Glomerular endothelial cell (primary cell): ENCODE measurements around the gene LRRC9. TPM values are rescaled to one million over a fixed set of nuclear protein-coding genes. Genes with fewer than 3 reads are reported as not detected.
"Not testable (repeated sequence)": the region's sequence is repeated elsewhere in the genome, so short reads cannot be mapped to it uniquely, and the experiment has no call there.

Experiments
- DNase-seq: peaks from one replicate; pipeline ENCODE4 v3.0.0-alpha.2; 2011; ENCODE audit warnings: low read depth, low spot score; ENCODE audit errors: extremely low read depth
- total RNA-seq: library from RNA; depleted of rRNA; stranded (reverse); fragments of >200 nt; gene quantifications from 2 replicates; pipeline ENCODE4 v1.2.3, GENCODE V29; 2015

The LRRC9 gene
- total RNA-seq, 1 donor from 2014 or later = not detected

DNA sequence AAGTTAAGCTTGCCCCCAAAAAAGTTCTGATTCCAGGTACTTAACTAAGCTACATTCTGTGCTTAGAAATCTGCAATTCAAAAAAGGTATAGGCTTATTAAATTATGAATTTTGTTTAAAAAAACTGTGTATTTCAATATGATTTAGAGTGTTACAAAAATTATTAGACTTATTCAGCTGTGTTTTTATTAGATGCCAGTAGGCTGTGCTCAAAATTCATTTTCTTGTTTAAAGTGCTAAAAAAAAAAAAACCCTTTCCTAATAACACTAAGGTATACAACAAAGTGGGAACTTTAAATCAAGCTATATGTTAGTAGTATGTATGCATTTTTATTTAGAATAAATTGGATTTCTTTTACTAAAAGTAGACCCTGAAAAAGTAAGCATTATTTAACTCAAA, 25.0 kb downstream of the LRRC9 start:
- DNase-seq = no peak

- DNase-seq = not testable (repeated sequence)
These were observed 32.2 kb downstream of the LRRC9 start for GRCh38 chr14:59952141-59952540.

GRCh38 chr14:59957890-59958289, 37.9 kb downstream of the LRRC9 start:
- not testable (repeated sequence) for DNase-seq

DNA sequence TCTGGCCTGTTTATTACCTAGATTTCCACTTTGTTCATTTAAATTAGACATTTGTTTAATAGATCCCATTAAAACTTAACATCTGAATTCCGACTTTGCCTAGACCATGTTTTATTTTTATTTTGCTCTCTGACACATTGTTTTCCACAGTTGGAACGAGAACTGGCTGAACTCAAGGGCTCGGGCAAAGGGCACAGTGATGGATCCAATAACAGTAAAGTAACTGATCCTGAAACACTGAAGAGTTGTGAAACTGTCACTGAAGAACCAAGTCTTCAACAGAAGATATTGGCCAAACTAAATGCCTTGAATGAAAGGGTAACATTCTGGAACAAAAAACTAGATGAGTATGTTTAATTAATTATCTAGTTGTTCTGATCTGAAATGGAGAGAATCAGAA, 39.7 kb downstream of the LRRC9 start:
- no peak for DNase-seq

- no peak for DNase-seq
These were observed 41.6 kb downstream of the LRRC9 start for GRCh38 chr14:59961518-59962062.

- DNase-seq = no peak
These were observed 44.5 kb downstream of the LRRC9 start for GRCh38 chr14:59964251-59965007.

DNA sequence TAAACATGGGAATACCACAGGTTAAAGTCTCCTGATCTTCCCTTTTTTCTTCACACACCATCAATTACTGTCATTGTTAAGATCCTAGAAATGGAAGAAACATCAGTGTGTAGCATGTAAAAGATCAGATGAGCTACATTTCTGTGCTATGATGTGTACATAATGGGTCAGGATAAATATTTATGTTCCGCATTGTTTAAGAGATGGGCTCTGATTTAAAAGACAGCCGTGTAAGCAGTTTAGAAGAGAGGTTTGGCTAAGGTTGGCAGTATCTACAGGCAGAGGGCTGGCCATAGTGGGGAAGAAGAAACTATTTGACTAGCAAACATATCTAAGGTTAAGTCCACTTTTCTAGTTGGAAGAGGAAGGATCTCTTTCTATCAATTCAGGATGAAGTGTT, 49.4 kb downstream of the LRRC9 start:
- no peak for DNase-seq

DNA sequence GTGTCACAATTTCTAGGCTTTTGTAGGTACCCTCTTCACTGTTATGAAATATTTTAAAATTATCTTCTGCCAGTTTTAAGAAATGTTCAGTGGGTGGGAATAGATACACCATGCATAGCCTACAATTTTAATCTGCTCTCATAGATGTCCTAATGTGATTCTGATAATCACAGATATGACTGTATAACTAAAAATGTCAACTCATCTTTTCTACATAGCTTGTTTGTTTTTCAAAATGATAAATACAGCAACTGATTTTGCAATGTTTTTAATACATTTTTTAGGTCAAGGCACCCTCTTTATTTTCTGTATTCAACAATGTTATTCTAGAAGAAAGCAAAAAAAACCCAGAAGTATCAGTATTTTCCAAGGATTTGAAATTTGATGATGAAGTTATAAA, 61.6 kb downstream of the LRRC9 start:
- no peak for DNase-seq

DNA sequence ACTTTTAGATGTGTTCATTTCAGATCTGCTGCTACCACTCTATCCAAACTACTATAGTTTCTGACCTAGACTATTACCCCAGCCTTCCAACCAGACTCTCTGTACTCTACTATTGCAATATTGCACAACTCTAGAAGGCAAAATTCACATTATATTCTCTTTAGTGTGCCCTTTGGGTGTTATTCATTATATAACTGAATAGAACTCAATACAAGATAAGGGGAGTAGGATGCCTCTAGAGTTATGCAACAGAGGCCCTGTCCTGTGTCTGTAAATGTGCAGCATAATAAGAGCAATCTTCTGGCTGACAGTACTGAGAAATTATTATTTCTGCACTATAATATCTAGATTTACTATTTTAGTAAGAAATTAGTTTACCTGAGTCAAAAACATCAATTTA, 63.1 kb downstream of the LRRC9 start:
- DNase-seq = no peak

- no peak for DNase-seq
These were observed 66.7 kb downstream of the LRRC9 start for GRCh38 chr14:59986556-59987059.

DNA sequence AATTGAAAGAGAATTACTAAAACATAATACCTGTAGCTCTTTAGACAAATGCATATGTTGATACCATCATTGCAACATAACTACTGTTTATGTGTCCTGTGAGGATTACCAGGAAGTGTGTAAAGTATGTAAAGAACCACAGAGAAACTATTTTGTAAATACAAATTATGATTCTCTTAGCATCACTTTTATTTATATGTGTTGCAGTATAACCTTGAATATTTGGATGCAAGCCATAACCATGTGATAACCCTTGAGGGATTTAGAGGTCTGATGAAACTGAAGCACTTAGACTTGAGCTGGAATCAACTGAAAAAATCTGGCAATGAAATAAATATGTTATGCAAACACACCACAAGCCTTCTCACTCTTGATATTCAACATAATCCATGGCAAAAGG, 77.5 kb downstream of the LRRC9 start:
- DNase-seq = no peak

GRCh38 chr14:59997966-59998365, 78.0 kb downstream of the LRRC9 start:
- no peak for DNase-seq

DNA sequence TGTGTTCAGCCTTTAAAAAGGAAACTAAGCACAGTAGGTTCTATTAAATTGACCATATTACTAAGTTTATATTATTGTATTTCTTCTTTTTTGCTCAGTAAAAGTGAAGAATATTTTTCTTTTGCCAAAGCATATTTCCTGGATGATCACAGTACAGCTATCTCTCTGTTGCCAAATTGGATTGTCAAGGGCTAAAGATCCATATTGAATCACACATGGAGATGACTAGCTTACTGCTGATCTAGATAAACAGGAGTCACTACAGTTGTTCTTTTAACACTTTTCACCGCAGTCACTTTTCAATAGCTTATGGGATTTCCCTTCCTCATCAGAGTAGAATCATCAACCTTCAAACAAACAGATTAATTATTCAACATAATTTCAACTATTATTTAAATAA, 78.6 kb downstream of the LRRC9 start:
- DNase-seq = no peak

DNA sequence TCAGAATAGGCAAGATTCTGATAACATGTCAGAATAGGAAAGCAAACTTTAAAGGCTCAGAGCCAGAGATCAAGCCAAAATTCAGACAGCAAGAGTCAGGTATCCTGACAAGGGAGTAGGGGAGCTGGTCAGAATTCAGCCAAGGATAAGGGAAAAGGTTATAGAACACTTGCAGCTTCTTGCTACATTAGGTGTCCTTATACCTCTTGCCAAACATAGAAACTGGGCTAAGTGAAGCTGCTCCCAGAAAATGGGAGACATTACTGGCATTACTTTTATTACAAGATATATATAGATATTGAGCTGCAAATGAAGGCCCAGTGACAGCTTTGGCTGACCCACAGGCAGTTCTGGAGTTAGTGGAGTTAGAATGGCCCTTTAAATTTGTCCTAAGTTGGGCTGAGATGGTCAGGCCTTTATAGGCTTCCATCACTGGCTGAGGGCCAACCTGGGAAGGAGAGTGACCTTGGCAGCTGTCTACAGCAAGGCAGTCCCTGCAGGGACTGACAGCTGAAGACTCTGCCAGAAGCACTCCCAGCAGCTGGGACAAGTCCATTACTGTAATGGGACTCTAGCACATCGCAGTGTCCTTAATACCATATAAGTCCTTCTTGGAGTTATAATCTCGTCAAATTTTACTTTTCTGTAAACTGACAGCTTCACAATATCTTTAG, 83.0 kb downstream of the LRRC9 start:
- DNase-seq = no peak

DNA sequence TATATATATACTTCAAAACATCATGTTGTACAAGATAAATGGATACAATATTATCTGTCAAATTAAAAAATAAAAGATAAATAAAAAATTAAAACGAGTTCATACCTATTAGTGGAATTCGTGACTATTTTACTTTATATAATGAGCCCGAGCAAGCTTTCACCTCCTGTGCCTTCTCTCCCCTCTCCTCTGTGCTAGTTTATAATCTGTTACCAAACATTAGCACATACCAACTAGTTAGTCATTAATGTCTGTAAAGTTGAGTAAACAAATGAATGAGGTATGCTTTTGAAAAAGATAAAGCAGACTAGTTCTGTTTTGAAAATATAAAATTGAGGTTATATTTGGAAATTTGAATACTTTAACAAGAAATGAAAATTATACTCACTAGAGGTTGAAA, 84.0 kb downstream of the LRRC9 start:
- no peak for DNase-seq

DNA sequence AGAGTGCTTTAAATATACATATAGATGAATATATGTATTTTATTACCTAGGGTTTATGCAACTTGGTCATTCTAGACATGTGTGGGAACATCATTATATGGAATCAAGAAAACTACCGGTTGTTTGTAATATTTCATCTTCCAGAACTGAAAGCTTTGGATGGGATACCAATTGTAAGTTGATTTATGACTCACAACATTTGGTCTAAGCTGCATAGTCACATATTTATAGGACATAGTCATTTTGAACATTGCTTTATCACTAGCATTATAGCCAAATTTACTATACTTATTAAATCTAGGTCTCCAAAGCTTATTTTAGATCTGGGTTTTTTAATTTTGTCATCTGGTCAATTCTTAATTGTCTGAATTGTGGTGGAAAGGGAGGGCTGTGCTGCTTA, 88.1 kb downstream of the LRRC9 start:
- DNase-seq = no peak

DNA sequence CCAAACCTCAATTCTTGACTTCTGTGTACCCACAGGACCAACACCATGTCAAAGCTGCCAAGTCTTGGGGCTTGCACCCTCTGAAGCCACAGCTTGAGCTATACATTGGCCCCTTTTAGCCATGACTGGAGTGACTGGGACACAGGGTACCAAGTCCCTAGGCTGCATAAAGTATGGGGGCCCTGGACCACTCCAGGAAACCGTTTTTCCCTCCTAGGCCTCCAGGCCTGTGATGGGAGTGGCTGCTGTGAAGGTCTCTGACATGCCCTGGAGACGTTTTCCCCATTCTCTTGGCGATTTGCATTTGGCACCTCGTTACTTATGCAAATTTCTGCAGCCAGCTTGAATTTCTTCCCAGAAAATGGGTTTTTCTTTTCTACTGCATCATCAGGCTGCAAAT, 90.3 kb downstream of the LRRC9 start:
- DNase-seq = not testable (repeated sequence)

DNA sequence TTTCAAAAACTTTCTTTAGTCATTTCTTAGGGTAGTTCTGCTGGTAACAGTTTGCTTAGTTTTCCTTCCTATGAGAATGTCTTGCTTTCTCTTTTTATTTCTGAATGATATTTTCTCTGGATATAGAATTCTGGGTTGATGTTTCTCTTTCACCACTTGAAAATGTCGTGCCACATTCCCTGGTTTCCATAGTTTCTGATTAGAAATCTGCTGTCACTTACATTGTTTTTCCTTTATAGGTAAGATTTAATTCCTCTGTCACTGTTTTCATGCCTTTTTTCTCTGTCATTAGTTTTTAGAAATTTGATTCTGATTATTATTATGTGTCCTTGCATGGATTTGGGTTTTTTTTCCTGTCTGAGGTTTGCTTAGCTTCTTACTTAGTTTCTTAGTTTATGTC, 94.5 kb downstream of the LRRC9 start:
- no peak for DNase-seq

DNA sequence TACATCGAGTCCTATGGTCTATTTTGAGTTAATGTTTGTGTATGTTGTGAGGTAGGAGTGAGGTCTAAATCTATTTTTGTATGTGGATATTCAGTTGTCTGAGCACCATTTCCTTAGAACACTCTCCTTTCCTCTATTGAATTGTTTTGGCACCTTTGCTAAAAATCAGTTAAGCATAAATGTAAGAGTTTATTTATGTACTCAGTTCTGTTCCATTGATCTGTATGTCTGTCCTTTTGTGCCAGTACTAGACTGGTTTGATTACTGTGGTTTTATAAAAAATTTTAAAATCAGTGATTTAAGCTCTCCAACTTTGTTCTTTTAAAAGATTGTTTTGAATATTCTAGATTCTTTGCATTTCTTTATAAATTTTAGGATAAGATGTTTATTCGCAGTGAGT, 101.7 kb downstream of the LRRC9 start:
- DNase-seq = no peak

GRCh38 chr14:60025571-60025970, 105.6 kb downstream of the LRRC9 start:
- DNase-seq = no peak

- DNase-seq = no peak
These were observed 115.2 kb downstream of the LRRC9 start for GRCh38 chr14:60035177-60035576.

DNA sequence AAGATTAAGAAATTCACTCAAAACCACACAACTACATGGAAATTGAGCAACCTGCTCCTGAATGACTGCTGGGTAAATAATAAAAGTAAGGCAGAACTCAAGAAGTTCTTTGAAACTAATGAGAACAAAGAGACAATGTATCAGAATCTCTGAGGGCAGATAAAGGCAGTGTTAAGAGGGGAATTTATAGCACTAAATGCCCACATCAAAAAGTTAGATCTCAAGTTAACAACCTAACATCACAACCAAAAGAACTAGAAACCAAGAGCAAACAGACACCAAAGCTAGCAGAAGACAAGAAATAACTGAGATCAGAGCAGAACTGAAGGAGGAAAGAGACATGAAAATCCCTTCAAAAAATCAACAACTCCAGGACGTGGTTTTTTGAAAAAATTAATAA, 128.0 kb downstream of the LRRC9 start:
- not testable (repeated sequence) for DNase-seq
